ENCODE measurements around the gene ELAVL3. TPM values are rescaled to one million over a fixed set of nuclear protein-coding genes. Genes with fewer than 3 reads are reported as not detected.
"Not testable (repeated sequence)": the region's sequence is repeated elsewhere in the genome, so short reads cannot be mapped to it uniquely, and the experiment has no call there.

ELAVL3 gene
- total and polyA plus RNA-seq, 3 experiments from 2014 or later: not detected

- Mint-ChIP-seq H3K27me3 (peaks cover 12 to 20% of the 10 kb centered on the region in 2 donors), H3K36me3 (no peaks in the 10 kb centered on the region), H3K4me3 (no peak overlapping the region), H3K9me3 (peaks cover 0 to 1% (median 0%) of the 10 kb centered on the region in 5 donors), H3K27ac (no peak overlapping the region), H3K4me1 (peaks cover 0 to 5% (median 4%) of the 10 kb centered on the region in 3 donors)
- Histone ChIP-seq H3K4me3 (ENCODE audit: low read length) (no peak overlapping the region), H3K4me1 (ENCODE audit: insufficient read depth, low read length) (no peaks in the 10 kb centered on the region), H3K27me3 (ENCODE audit: insufficient read depth, low read length, poor library complexity, severe bottlenecking) (no peaks in the 10 kb centered on the region), H3K36me3 (ENCODE audit: insufficient read depth, low read length) (no peaks in the 10 kb centered on the region), H3K9me3 (ENCODE audit: low read length) (no peaks in the 10 kb centered on the region), H3K27ac (ENCODE audit: low read depth, low read length) (no peak overlapping the region)
- DNase-seq: no peak
- POLR2A ChIA-PET: no interaction called here
- CTCF ChIA-PET: no interaction called here
These were observed 5.0 kb downstream of the ELAVL3 start for GRCh38 chr19:11475861-11476260.

DNA sequence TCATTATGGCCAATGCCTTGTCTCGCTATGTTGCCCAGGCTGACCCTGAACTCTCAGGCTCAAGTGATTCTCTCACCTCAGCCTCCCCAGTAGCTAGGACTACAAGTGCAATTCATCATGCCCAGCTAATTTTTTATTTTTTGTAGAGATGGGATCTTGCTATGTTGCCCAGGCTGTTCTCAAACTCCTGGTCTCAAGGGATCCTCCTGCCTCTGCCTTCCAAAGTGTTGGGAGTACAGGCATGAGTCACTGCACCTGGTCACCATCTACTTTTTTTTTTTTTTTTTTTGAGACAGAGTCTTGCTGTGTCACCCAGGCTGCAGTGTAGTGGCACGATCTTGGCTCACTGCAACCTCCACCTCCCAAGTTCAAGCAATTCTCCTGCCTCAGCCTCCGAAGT lies 5.5 kb downstream of the ELAVL3 start:
- H3K4me3 Mint-ChIP-seq; H3K9me3 Mint-ChIP-seq; H3K36me3 ChIP-seq (ENCODE audit: insufficient read depth, low read length); POLR2A ChIA-PET; H3K9me3 ChIP-seq (ENCODE audit: low read length); H3K27me3 ChIP-seq (ENCODE audit: insufficient read depth, low read length, poor library complexity, severe bottlenecking); H3K4me1 ChIP-seq (ENCODE audit: insufficient read depth, low read length); H3K4me3 ChIP-seq (ENCODE audit: low read length); H3K36me3 Mint-ChIP-seq; H3K27ac ChIP-seq (ENCODE audit: low read depth, low read length); DNase-seq; CTCF ChIA-PET; H3K4me1 Mint-ChIP-seq: not testable (repeated sequence)
- H3K27ac Mint-ChIP-seq: peak overlapping the region in 2 of 8 donors; percentile 29 to 32
- H3K27me3 Mint-ChIP-seq: peaks cover 12 to 20% of the 10 kb centered on the region in 2 donors

GRCh38 chr19:11473725-11474124 lies 7.1 kb downstream of the ELAVL3 start:
- Mint-ChIP-seq H3K27ac (no peak overlapping the region), H3K36me3 (no peaks in the 10 kb centered on the region), H3K4me3 (no peak overlapping the region), H3K9me3 (peaks cover 0 to 1% (median 0%) of the 10 kb centered on the region in 5 donors), H3K27me3 (peaks cover 10 to 17% of the 10 kb centered on the region in 2 donors), H3K4me1 (no peaks in the 10 kb centered on the region)
- ChIA-PET CTCF (interaction anchor here (1.7 kb wide), 1 partner anchor 9 kb away, joined by 6 read pairs; no protein-coding TSS in a partner anchor), POLR2A (no interaction called here)
- Histone ChIP-seq H3K27me3 (ENCODE audit: insufficient read depth, low read length, poor library complexity, severe bottlenecking) (no peaks in the 10 kb centered on the region), H3K27ac (ENCODE audit: low read depth, low read length) (no peak overlapping the region), H3K36me3 (ENCODE audit: insufficient read depth, low read length) (no peaks in the 10 kb centered on the region), H3K9me3 (ENCODE audit: low read length) (no peaks in the 10 kb centered on the region), H3K4me3 (ENCODE audit: low read length) (no peak overlapping the region), H3K4me1 (ENCODE audit: insufficient read depth, low read length) (no peaks in the 10 kb centered on the region)
- no peak for DNase-seq

GRCh38 chr19:11468266-11468845 lies 12.5 kb downstream of the ELAVL3 start:
- DNase-seq; H3K27ac Mint-ChIP-seq; H3K27ac ChIP-seq (ENCODE audit: low read depth, low read length); H3K4me1 ChIP-seq (ENCODE audit: insufficient read depth, low read length); H3K36me3 ChIP-seq (ENCODE audit: insufficient read depth, low read length); H3K9me3 ChIP-seq (ENCODE audit: low read length); H3K36me3 Mint-ChIP-seq; POLR2A ChIA-PET; H3K4me3 ChIP-seq (ENCODE audit: low read length); H3K9me3 Mint-ChIP-seq; H3K4me1 Mint-ChIP-seq; H3K4me3 Mint-ChIP-seq; CTCF ChIA-PET; H3K27me3 ChIP-seq (ENCODE audit: insufficient read depth, low read length, poor library complexity, severe bottlenecking): not testable (repeated sequence)
- H3K27me3 Mint-ChIP-seq: peaks cover 9 to 11% of the 10 kb centered on the region in 2 donors

DNA sequence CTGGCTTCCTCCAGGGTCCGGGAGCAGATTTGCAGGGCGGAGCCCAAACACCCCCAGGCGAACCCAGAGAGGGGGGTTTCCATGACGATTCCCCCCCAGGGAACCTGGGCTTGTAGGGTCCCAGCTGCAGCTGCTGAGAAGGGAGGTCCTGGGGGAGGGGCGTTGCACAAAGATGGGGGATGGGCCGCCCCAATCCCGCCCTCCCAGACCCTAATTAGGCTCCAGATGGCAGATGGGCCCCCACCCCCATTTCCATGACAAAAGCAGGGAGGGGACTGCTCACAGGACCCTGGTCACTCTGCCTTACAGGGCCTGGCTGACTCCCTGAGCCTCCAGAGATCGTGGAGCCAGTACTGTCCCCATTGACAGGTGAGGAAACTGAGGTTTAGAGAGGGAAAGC lies 15.2 kb downstream of the ELAVL3 start:
- no peaks in the 10 kb centered on the region for H3K36me3 Mint-ChIP-seq
- no peak for DNase-seq
- H3K4me3 Mint-ChIP-seq: no peak overlapping the region
- no peak overlapping the region for H3K4me3 ChIP-seq (ENCODE audit: low read length)
- no peaks in the 10 kb centered on the region for H3K9me3 Mint-ChIP-seq
- no peak overlapping the region for H3K27ac Mint-ChIP-seq
- no peak overlapping the region for H3K27ac ChIP-seq (ENCODE audit: low read depth, low read length)
- ChIA-PET CTCF (no interaction called here), POLR2A (no interaction called here)
- peaks cover 0 to 3% (median 0%) of the 10 kb centered on the region in 3 donors for H3K4me1 Mint-ChIP-seq
- H3K9me3 ChIP-seq (ENCODE audit: low read length): no peaks in the 10 kb centered on the region
- peaks cover 4 to 9% of the 10 kb centered on the region in 2 donors for H3K27me3 Mint-ChIP-seq
- no peaks in the 10 kb centered on the region for H3K36me3 ChIP-seq (ENCODE audit: insufficient read depth, low read length)
- no peaks in the 10 kb centered on the region for H3K27me3 ChIP-seq (ENCODE audit: insufficient read depth, low read length, poor library complexity, severe bottlenecking)
- no peaks in the 10 kb centered on the region for H3K4me1 ChIP-seq (ENCODE audit: insufficient read depth, low read length)

- Histone ChIP-seq H3K27me3 (ENCODE audit: insufficient read depth, low read length, poor library complexity, severe bottlenecking) (no peaks in the 10 kb centered on the region), H3K4me1 (ENCODE audit: insufficient read depth, low read length) (no peaks in the 10 kb centered on the region), H3K9me3 (ENCODE audit: low read length) (no peaks in the 10 kb centered on the region), H3K27ac (ENCODE audit: low read depth, low read length) (no peak overlapping the region), H3K36me3 (ENCODE audit: insufficient read depth, low read length) (no peaks in the 10 kb centered on the region), H3K4me3 (ENCODE audit: low read length) (no peak overlapping the region)
- H3K36me3 Mint-ChIP-seq: no peaks in the 10 kb centered on the region
- peaks cover 0 to 3% (median 0%) of the 10 kb centered on the region in 3 donors for H3K4me1 Mint-ChIP-seq
- H3K27ac Mint-ChIP-seq: no peak overlapping the region
- CTCF ChIA-PET: no interaction called here
- H3K27me3 Mint-ChIP-seq: peaks cover 6 to 19% of the 10 kb centered on the region in 2 donors
- H3K9me3 Mint-ChIP-seq: no peaks in the 10 kb centered on the region
- DNase-seq: no peak
- POLR2A ChIA-PET: no interaction called here
- H3K4me3 Mint-ChIP-seq: no peak overlapping the region
These were observed 16.2 kb downstream of the ELAVL3 start for GRCh38 chr19:11464333-11465265.

DNA sequence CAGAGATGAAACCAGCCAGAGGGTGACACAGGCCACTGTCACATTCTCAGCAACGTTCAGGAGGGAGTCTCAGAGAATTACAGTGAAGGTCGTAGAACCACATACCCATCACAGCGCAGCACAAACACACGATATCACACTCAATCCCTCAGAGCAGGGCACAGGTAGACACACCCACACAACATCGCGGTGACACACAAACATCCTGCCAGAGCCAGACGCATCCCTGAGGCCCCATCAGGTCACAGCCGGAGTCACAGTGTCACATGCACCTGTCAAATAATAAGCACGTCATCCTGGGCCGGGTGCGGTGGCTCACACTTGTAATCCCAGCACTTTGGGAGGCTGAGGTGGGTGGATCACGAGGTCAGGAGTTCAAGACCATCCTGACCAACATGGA lies 17.5 kb downstream of the ELAVL3 start:
- H3K27me3 ChIP-seq (ENCODE audit: insufficient read depth, low read length, poor library complexity, severe bottlenecking): no peaks in the 10 kb centered on the region
- Mint-ChIP-seq H3K27me3 (peaks cover 4 to 16% of the 10 kb centered on the region in 2 donors), H3K4me3 (no peak overlapping the region), H3K27ac (peak overlapping the region in 3 of 8 donors; percentile 21 to 43 (median 33)), H3K9me3 (no peaks in the 10 kb centered on the region), H3K36me3 (no peaks in the 10 kb centered on the region), H3K4me1 (peaks cover 0 to 3% (median 0%) of the 10 kb centered on the region in 3 donors)
- no peaks in the 10 kb centered on the region for H3K4me1 ChIP-seq (ENCODE audit: insufficient read depth, low read length)
- H3K9me3 ChIP-seq (ENCODE audit: low read length): no peaks in the 10 kb centered on the region
- no peak for DNase-seq
- H3K36me3 ChIP-seq (ENCODE audit: insufficient read depth, low read length): no peaks in the 10 kb centered on the region
- ChIA-PET POLR2A (no interaction called here), CTCF (no interaction called here)
- no peak overlapping the region for H3K27ac ChIP-seq (ENCODE audit: low read depth, low read length)
- no peak overlapping the region for H3K4me3 ChIP-seq (ENCODE audit: low read length)

GRCh38 chr19:11461453-11461852 lies 19.4 kb downstream of the ELAVL3 start:
- no peaks in the 10 kb centered on the region for H3K27me3 ChIP-seq (ENCODE audit: insufficient read depth, low read length, poor library complexity, severe bottlenecking)
- CTCF ChIA-PET: no interaction called here
- H3K9me3 ChIP-seq (ENCODE audit: low read length): no peaks in the 10 kb centered on the region
- Mint-ChIP-seq H3K4me3 (no peak overlapping the region), H3K4me1 (peaks cover 0 to 3% (median 0%) of the 10 kb centered on the region in 3 donors), H3K27me3 (peaks cover 7 to 18% of the 10 kb centered on the region in 2 donors), H3K9me3 (no peaks in the 10 kb centered on the region), H3K27ac (peak overlapping the region in 1 of 8 donors; percentile 19), H3K36me3 (no peaks in the 10 kb centered on the region)
- H3K36me3 ChIP-seq (ENCODE audit: insufficient read depth, low read length): no peaks in the 10 kb centered on the region
- DNase-seq: no peak
- POLR2A ChIA-PET: no interaction called here
- H3K27ac ChIP-seq (ENCODE audit: low read depth, low read length): no peak overlapping the region
- H3K4me3 ChIP-seq (ENCODE audit: low read length): no peak overlapping the region
- H3K4me1 ChIP-seq (ENCODE audit: insufficient read depth, low read length): no peaks in the 10 kb centered on the region
